Measurements from ENCODE around the gene TRIM38. TPM values are rescaled to one million over a fixed set of nuclear protein-coding genes. Genes with fewer than 3 reads are reported as not detected.
A peak's percentile ranks its signal among the peaks of the same experiment; 100 is the strongest.

Gene TRIM38
- total RNA-seq, 2 donors from 2014 or later: 2.5 to 5.2 TPM

- Histone ChIP-seq H3K36me3 (no peaks in the 10 kb centered on the region), H3K4me1 (peaks cover 0 to 32% of the 10 kb centered on the region in 2 donors), H3K27ac (no peak overlapping the region), H3K27me3 (no peaks in the 10 kb centered on the region), H3K9me3 (no peaks in the 10 kb centered on the region), H3K4me3 (no peak overlapping the region)
- no peak for DNase-seq (ENCODE audit: low spot score)
- TF ChIP-seq CTCF (IDR thresholded peaks at IDR 0.05): no peak
Observed at GRCh38 chr6:26030716-26031115, 68.1 kb downstream of the TRIM38 start.

- H3K27me3 ChIP-seq: no peaks in the 10 kb centered on the region
- H3K27ac ChIP-seq: peak overlapping the region in 1 of 2 donors; percentile 86
- no peak for TF ChIP-seq CTCF (IDR thresholded peaks at IDR 0.05)
- H3K4me3 ChIP-seq: peak overlapping the region in 1 of 2 donors; percentile 67
- no peaks in the 10 kb centered on the region for H3K9me3 ChIP-seq
- no peaks in the 10 kb centered on the region for H3K36me3 ChIP-seq
- H3K4me1 ChIP-seq: peaks cover 0 to 27% of the 10 kb centered on the region in 2 donors
- no peak for DNase-seq (ENCODE audit: low spot score)
Observed at GRCh38 chr6:26031151-26031594, 68.6 kb downstream of the TRIM38 start.

- H3K27me3 ChIP-seq: no peaks in the 10 kb centered on the region
- peak in 1 of 2 donors; percentile 23 for TF ChIP-seq CTCF (IDR thresholded peaks at IDR 0.05)
- peak overlapping the region; percentile 50 to 67 for H3K4me3 ChIP-seq
- H3K4me1 ChIP-seq: peaks cover 0 to 26% of the 10 kb centered on the region in 2 donors
- DNase-seq (ENCODE audit: low spot score): peak; percentile 88
- H3K36me3 ChIP-seq: no peaks in the 10 kb centered on the region
- no peaks in the 10 kb centered on the region for H3K9me3 ChIP-seq
- peak overlapping the region; percentile 86 to 93 for H3K27ac ChIP-seq
Observed at GRCh38 chr6:26031595-26032339, 69.2 kb downstream of the TRIM38 start.

GRCh38 chr6:26032340-26033084 lies 69.9 kb downstream of the TRIM38 start:
- Histone ChIP-seq H3K4me3 (peak overlapping the region; percentile 50 to 67), H3K9me3 (no peaks in the 10 kb centered on the region), H3K36me3 (no peaks in the 10 kb centered on the region), H3K27ac (peak overlapping the region; percentile 86 to 93), H3K4me1 (peaks cover 0 to 26% of the 10 kb centered on the region in 2 donors), H3K27me3 (no peaks in the 10 kb centered on the region)
- no peak for TF ChIP-seq CTCF (IDR thresholded peaks at IDR 0.05)
- DNase-seq (ENCODE audit: low spot score): no peak

GRCh38 chr6:26033085-26033940 lies 70.7 kb downstream of the TRIM38 start:
- Histone ChIP-seq H3K4me3 (peak overlapping the region; percentile 50 to 67), H3K4me1 (peaks cover 0 to 21% of the 10 kb centered on the region in 2 donors), H3K27me3 (no peaks in the 10 kb centered on the region), H3K27ac (peak overlapping the region; percentile 86 to 93), H3K36me3 (no peaks in the 10 kb centered on the region), H3K9me3 (no peaks in the 10 kb centered on the region)
- no peak for TF ChIP-seq CTCF (IDR thresholded peaks at IDR 0.05)
- DNase-seq (ENCODE audit: low spot score): peak; percentile 83
